ENCODE data around the gene NECAB3.

The NECAB3 gene

GRCh38 chr20:33609504-33609903, 64.7 kb downstream of the NECAB3 start:
- DNase-seq (ENCODE audit: low read depth), result no peak

Data from fibroblast of the conjunctiva (primary cell).